H1 (cell line): ENCODE results near the gene COL5A1. TPM values are rescaled to one million over a fixed set of nuclear protein-coding genes. Genes with fewer than 3 reads are reported as not detected.

Experiments used
- CTCF ChIA-PET: fragments of 300-600 bp; sonication (Branson Sonifier 250); formaldehyde crosslinking; loops from one replicate; lab custom pipeline; 2021; ENCODE audit not compliant: partially characterized antibody; lab: Charles Lee
- POLR2A ChIA-PET: fragments of 300-600 bp; sonication (Branson Sonifier 250); formaldehyde crosslinking; loops from one replicate; lab custom pipeline; 2021; ENCODE audit warnings: inconsistent platforms; ENCODE audit not compliant: partially characterized antibody; lab: Charles Lee
- DNase-seq, 2 experiments: peaks; one replicate each; pipeline versions ENCODE4 v3.0.0 to v3.0.0-alpha.2; 2010 to 2022; ENCODE audit warnings: low spot score in 2 of 2, low read depth in 1 of 2, mixed read lengths in 1 of 2
- FAIRE-seq: peaks from 2 replicates; lab custom pipeline; 2011; peaks lifted over from hg19 to GRCh38; lab: Jason Lieb, UNC
- H2AFZ ChIP-seq: 2 replicates; pipeline ENCODE4 v1.8.1; 2012; ENCODE audit warnings: low read length, inconsistent platforms
- H2AK5ac ChIP-seq: 2 replicates; pipeline ENCODE4 v1.6.1; 2013; ENCODE audit warnings: low read depth, low read length
- H2BK120ac ChIP-seq: replicated peaks from 2 replicates; pipeline ENCODE3; 2013; ENCODE audit warnings: low read depth, low read length, inconsistent platforms
- H2BK12ac ChIP-seq: 2 replicates; pipeline ENCODE4 v1.6.1; 2013; ENCODE audit warnings: low read depth, low read length
- H2BK15ac ChIP-seq: 2 replicates; pipeline ENCODE4 v1.6.1; 2013; ENCODE audit warnings: low read length
- H2BK20ac ChIP-seq: 2 replicates; pipeline ENCODE4 v1.6.1; 2013; ENCODE audit warnings: low read length
- H2BK5ac ChIP-seq: 2 replicates; pipeline ENCODE4 v1.6.1; 2013; ENCODE audit warnings: low read depth, low read length
- H3K14ac ChIP-seq: 2 replicates; pipeline ENCODE4 v1.6.1; 2013; ENCODE audit warnings: inconsistent platforms; ENCODE audit not compliant: insufficient read length
- H3K18ac ChIP-seq: 2 replicates; pipeline ENCODE4 v1.6.1; 2013; ENCODE audit warnings: low read length; ENCODE audit errors: extremely low read depth
- H3K23ac ChIP-seq: 2 replicates; pipeline ENCODE4 v1.6.1; 2013; ENCODE audit warnings: inconsistent platforms; ENCODE audit not compliant: insufficient read length
- H3K23me2 ChIP-seq: 2 replicates; pipeline ENCODE4 v1.6.1; 2013; ENCODE audit warnings: low read depth, low read length
- H3K27ac ChIP-seq: 2 replicates; pipeline ENCODE4 v1.6.1; 2011; ENCODE audit warnings: low read depth, low read length, inconsistent platforms
- H3K27me3 ChIP-seq, 4 experiments: replicated peaks in 1 of 4; 1 replicate in 1 of 4; 2 replicates in 3 of 4; pipeline versions ENCODE4 v1.6.1 to v1.8.1; 2011 to 2013; ENCODE audit warnings: low read length in 3 of 4, mild to moderate bottlenecking in 3 of 4, inconsistent platforms in 2 of 4, mixed read lengths in 2 of 4, moderate library complexity in 1 of 4; ENCODE audit not compliant: control insufficient read depth in 3 of 4, insufficient read depth in 3 of 4; ENCODE audit errors: extremely low read depth in 1 of 4
- H3K36me3 ChIP-seq, 4 experiments: 2 replicates each; pipeline versions ENCODE4 v1.6.1 to v1.8.1; 2011 to 2013; ENCODE audit warnings: mild to moderate bottlenecking in 4 of 4, low read length in 3 of 4, moderate library complexity in 2 of 4, control low read depth in 1 of 4, inconsistent platforms in 1 of 4; ENCODE audit not compliant: insufficient read depth in 4 of 4, control insufficient read depth in 2 of 4
- H3K4ac ChIP-seq: replicated peaks from 2 replicates; pipeline ENCODE3; 2013; ENCODE audit warnings: low read length, low read depth, mixed read lengths, inconsistent platforms; ENCODE audit not compliant: insufficient read length
- H3K4me1 ChIP-seq, 4 experiments: replicated peaks in 1 of 4; 1 replicate in 1 of 4; 2 replicates in 3 of 4; pipeline versions ENCODE4 v1.6.1 to v1.8.1; 2011 to 2013; ENCODE audit warnings: low read length in 3 of 4, inconsistent platforms in 2 of 4, mixed read lengths in 1 of 4; ENCODE audit not compliant: insufficient read depth in 4 of 4, control insufficient read depth in 3 of 4
- H3K4me2 ChIP-seq, 2 experiments: 2 replicates each; pipeline versions ENCODE4 v1.6.1 to v1.8.1; 2011 to 2013; ENCODE audit warnings: low read depth in 2 of 2, low read length in 2 of 2, control low read depth in 1 of 2, inconsistent platforms in 1 of 2, mild to moderate bottlenecking in 1 of 2; ENCODE audit not compliant: insufficient read depth in 1 of 2
- H3K4me3 ChIP-seq, 4 experiments: fragments of 200-600, 300-600 bp in 1 of 4; sonication (generic), shearing (Covaris generic), sonication (Bioruptor Twin) in 1 of 4; 2 replicates each; pipeline versions ENCODE4 v1.5.1 to v1.8.1; 2011 to 2016; ENCODE audit warnings: low read length in 4 of 4, low read depth in 3 of 4, control low read depth in 2 of 4, inconsistent platforms in 2 of 4, mild to moderate bottlenecking in 2 of 4, mixed read lengths in 1 of 4, moderate library complexity in 1 of 4; ENCODE audit not compliant: insufficient read depth in 2 of 4; ENCODE audit errors: extremely low read depth in 1 of 4
- H3K56ac ChIP-seq: replicated peaks from 2 replicates; pipeline ENCODE3; 2013; ENCODE audit warnings: low read depth, mild to moderate bottlenecking, mixed read lengths, low read length, inconsistent platforms; ENCODE audit not compliant: insufficient read length
- H3K79me1 ChIP-seq: 2 replicates; pipeline ENCODE4 v1.6.1; 2013; ENCODE audit warnings: low read depth, low read length, control low read depth
- H3K79me2 ChIP-seq, 2 experiments: 2 replicates each; pipeline versions ENCODE4 v1.6.1 to v1.8.1; 2012 to 2013; ENCODE audit warnings: low read length in 2 of 2, mild to moderate bottlenecking in 2 of 2, inconsistent platforms in 1 of 2; ENCODE audit not compliant: insufficient read depth in 2 of 2, control insufficient read depth in 1 of 2
- H3K9ac ChIP-seq, 4 experiments: replicated peaks in 1 of 4; 1 replicate in 1 of 4; 2 replicates in 3 of 4; pipeline versions ENCODE4 v1.6.1 to v1.8.1; 2011 to 2013; ENCODE audit warnings: low read depth in 3 of 4, low read length in 3 of 4, control low read depth in 2 of 4, mild to moderate bottlenecking in 2 of 4, moderate library complexity in 2 of 4, inconsistent platforms in 1 of 4; ENCODE audit errors: extremely low read depth in 1 of 4
- H3K9me3 ChIP-seq, 2 experiments: 2 replicates each; pipeline versions ENCODE4 v1.6.1 to v1.8.1; 2012 to 2013; ENCODE audit warnings: mild to moderate bottlenecking in 2 of 2, moderate library complexity in 2 of 2, control low read depth in 1 of 2, inconsistent platforms in 1 of 2, low read depth in 1 of 2, low read length in 1 of 2, mixed read lengths in 1 of 2; ENCODE audit not compliant: insufficient read depth in 2 of 2
- H4K20me1 ChIP-seq, 2 experiments: replicated peaks in 1 of 2; 2 replicates each; pipeline versions ENCODE3 to v1.8.1; 2011 to 2013; ENCODE audit warnings: inconsistent platforms in 2 of 2, low read length in 2 of 2, mild to moderate bottlenecking in 1 of 2; ENCODE audit not compliant: insufficient read depth in 2 of 2, control insufficient read depth in 1 of 2
- H4K5ac ChIP-seq: 2 replicates; pipeline ENCODE4 v1.6.1; 2013; ENCODE audit warnings: low read length, low read depth, mixed read lengths, inconsistent platforms; ENCODE audit not compliant: insufficient read length
- H4K8ac ChIP-seq: 2 replicates; pipeline ENCODE4 v1.8.0; 2013; ENCODE audit warnings: mild to moderate bottlenecking, moderate library complexity, low read length, inconsistent platforms; ENCODE audit not compliant: insufficient read depth; ENCODE audit errors: extremely low read depth
- H4K91ac ChIP-seq: replicated peaks from 2 replicates; pipeline ENCODE3; 2013; ENCODE audit warnings: low read length, mixed read lengths, inconsistent platforms; ENCODE audit not compliant: insufficient read length
- CBX5 ChIP-seq: fragments of 300-800, 300-1000 bp; sonication (generic); IDR thresholded peaks from 2 replicates; pipeline ENCODE4 v1.7.1; 2016; ENCODE audit warnings: antibody characterized with exemption, low read length, low read depth
- CHD2 ChIP-seq: IDR thresholded peaks from 2 replicates; pipeline ENCODE4 v1.6.1; 2012; ENCODE audit warnings: low read length, improper control_type of control experiment
- EP300 ChIP-seq, 2 experiments: IDR thresholded peaks; 1 replicate in 1 of 2; 2 replicates in 1 of 2; pipeline ENCODE4 v1.6.1; 2011 to 2012; ENCODE audit warnings: low read depth in 2 of 2, low read length in 2 of 2, mild to moderate bottlenecking in 2 of 2, borderline replicate concordance in 1 of 2, inconsistent platforms in 1 of 2, moderate library complexity in 1 of 2
- KDM1A ChIP-seq: fragments of 200-600, 300-600 bp; sonication (generic); IDR thresholded peaks from 2 replicates; pipeline ENCODE4 v1.7.1; 2016; ENCODE audit warnings: mild to moderate bottlenecking, low read length, borderline replicate concordance
- NRF1 ChIP-seq: IDR thresholded peaks from 2 replicates; pipeline ENCODE4 v1.6.1; 2011; ENCODE audit warnings: mild to moderate bottlenecking, low read depth, low read length, improper control_type of control experiment
- POU5F1 ChIP-seq: IDR thresholded peaks from 2 replicates; pipeline ENCODE4 v1.6.1; 2011; ENCODE audit warnings: low read depth, mild to moderate bottlenecking, low read length, moderate library complexity
- TEAD4 ChIP-seq: IDR thresholded peaks from 2 replicates; pipeline ENCODE4 v1.6.1; 2012; ENCODE audit warnings: low read depth, low read length, inconsistent platforms, mixed read lengths
- WGBS, 2 experiments: shearing (Covaris generic) in 1 of 2; methylation state at CpG; one replicate each; pipeline versions ENCODE4 v1.1.6 to v1.1.7; 2013 to 2015; ENCODE audit warnings: low lambda C conversion rate in 2 of 2, mixed read lengths in 2 of 2, inconsistent platforms in 1 of 2, low coverage in 1 of 2, missing lambda C conversion rate in 1 of 2; ENCODE audit not compliant: insufficient replicate concordance in 2 of 2, insufficient coverage in 1 of 2, insufficient read length in 1 of 2; ENCODE audit errors: extremely low coverage in 1 of 2, missing lambda C conversion rate in 1 of 2; 5-methylcytosine and 5-hydroxymethylcytosine counted together
- polyA plus RNA-seq, 7 experiments: library from polyadenylated mRNA; depleted of rRNA in 3 of 7; stranded (reverse) in 5 of 7; unstranded in 2 of 7; fragments of >200 nt in 5 of 7; fragments of 200-250 nt in 2 of 7; gene quantifications; 1 replicate in 5 of 7; 2 replicates in 1 of 7; 4 replicates in 1 of 7; pipeline versions ENCODE4 v1.2.1 to v1.2.3, GENCODE V29; 2011 to 2013; ENCODE audit warnings: missing spikeins in 2 of 7, mixed read lengths in 2 of 7
- total RNA-seq: library from RNA; stranded (reverse); fragmentation: NEBNext Ultra II Directional; extraction: Animal tissue kit (Norgen Biotek cat#: 25700); gene quantifications from 2 replicates; pipeline ENCODE4 v1.2.1, GENCODE V29; 2021

Gene COL5A1
- total and polyA plus RNA-seq, 2 of the 8 experiments (the other 6 are each of a cell fraction or from before 2014, with no cell fraction given) = 3.8 to 12.0 TPM

GRCh38 chr9:134835448-134835847, 193.8 kb downstream of the COL5A1 start:
- Histone ChIP-seq H4K8ac (0 out of 2 replicates have a peak overlapping the region, but pooled peaks have one; percentile 71), H2BK15ac (no peak overlapping the region), H3K27ac (no peak overlapping the region), H3K14ac (no peak overlapping the region), H3K23ac (no peak overlapping the region), H3K4me3 (no peak overlapping the region), H3K56ac (no peak overlapping the region), H3K18ac (no peak overlapping the region), H3K23me2 (no peaks in the 10 kb centered on the region), H3K79me1 (no peaks in the 10 kb centered on the region), H3K4me1 (no peaks in the 10 kb centered on the region), H4K91ac (no peak overlapping the region), H3K4ac (no peak overlapping the region), H2BK120ac (no peak overlapping the region), H2BK12ac (no peak overlapping the region), H3K4me2 (no peak overlapping the region), H3K27me3 (no peaks in the 10 kb centered on the region), H3K9me3 (no peaks in the 10 kb centered on the region), H3K79me2 (no peaks in the 10 kb centered on the region), H3K36me3 (no peaks in the 10 kb centered on the region), H3K9ac (no peak overlapping the region), H2AK5ac (no peak overlapping the region), H4K5ac (no peak overlapping the region), H2AFZ (no peak overlapping the region), H2BK5ac (no peak overlapping the region), H2BK20ac (no peak overlapping the region), H4K20me1 (no peaks in the 10 kb centered on the region)
- FAIRE-seq (no peak), DNase-seq (no peak)
- TF ChIP-seq NRF1 (no peak), POU5F1 (no peak), KDM1A (no peak), EP300 (IDR thresholded peaks at IDR 0.05; ENCODE audit: borderline replicate concordance in 1 of 2, low read depth in 2 of 2, low read length in 2 of 2) (no peak), CHD2 (no peak), CBX5 (no peak), TEAD4 (no peak)
- 90% methylated on average over 16 of the region's 16 CpGs; no CpG with 5 or more reads in 1 of the 2 experiments for WGBS, 2 experiments
- CTCF ChIA-PET = interaction anchor here (1.0 to 1.2 kb wide), 3 partner anchors 10 to 147 kb away, joined by 3 read pairs; no protein-coding TSS in a partner anchor
- POLR2A ChIA-PET = interaction anchor here (1.1 kb wide), 1 partner anchor 26 kb away, joined by 3 read pairs; no protein-coding TSS in a partner anchor
